Activated T-cell treated with anti-CD3 and anti-CD28 coated beads for 1 hour (primary cell): ENCODE measurements around the gene PCDHGA11.
A peak's percentile ranks its signal among the peaks of the same experiment; 100 is the strongest.
"Not testable (repeated sequence)": the region's sequence is repeated elsewhere in the genome, so short reads cannot be mapped to it uniquely, and the experiment has no call there.

Experiments used
- DNase-seq: peaks from one replicate; pipeline ENCODE4 v3.0.0-alpha.2; 2020; ENCODE audit warnings: low read depth

The PCDHGA11 gene

GRCh38 chr5:141398608-141399007 lies 22.2 kb upstream of the PCDHGA11 start:
- DNase-seq = no peak

DNA sequence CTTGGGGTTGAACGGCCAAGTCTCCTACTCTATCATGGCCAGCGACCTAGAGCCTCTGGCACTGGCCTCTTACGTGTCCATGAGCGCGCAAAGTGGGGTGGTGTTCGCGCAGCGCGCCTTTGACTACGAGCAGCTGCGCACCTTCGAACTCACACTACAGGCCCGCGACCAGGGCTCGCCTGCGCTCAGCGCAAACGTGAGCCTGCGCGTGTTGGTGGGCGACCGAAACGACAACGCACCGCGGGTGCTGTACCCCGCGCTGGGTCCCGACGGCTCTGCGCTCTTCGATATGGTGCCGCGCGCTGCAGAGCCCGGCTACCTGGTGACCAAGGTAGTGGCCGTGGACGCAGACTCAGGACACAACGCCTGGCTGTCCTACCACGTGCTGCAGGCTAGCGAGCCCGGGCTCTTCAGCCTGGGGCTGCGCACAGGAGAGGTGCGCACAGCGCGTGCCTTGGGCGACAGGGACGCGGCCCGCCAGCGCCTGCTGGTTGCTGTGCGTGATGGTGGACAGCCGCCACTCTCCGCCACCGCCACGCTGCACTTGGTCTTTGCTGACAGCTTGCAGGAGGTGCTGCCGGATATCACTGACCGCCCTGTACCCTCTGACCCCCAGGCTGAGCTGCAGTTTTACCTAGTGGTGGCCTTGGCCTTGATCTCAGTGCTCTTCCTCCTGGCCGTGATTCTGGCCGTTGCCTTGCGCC lies 21.1 kb upstream of the PCDHGA11 start:
- DNase-seq = no peak

- DNase-seq = no peak
Observed at GRCh38 chr5:141402553-141403243, 18.2 kb upstream of the PCDHGA11 start, which contains the start of gene PCDHGA9. TSS of gene PCDHGA9 (plus strand) at chr5:141402778. CDS start at chr5:141402953, 175 bp downstream.

- no peak for DNase-seq
Observed at GRCh38 chr5:141403387-141403786, 17.5 kb upstream of the PCDHGA11 start.

- DNase-seq = not testable (repeated sequence)
Observed at GRCh38 chr5:141407790-141408505, 12.9 kb upstream of the PCDHGA11 start, which contains the start of gene PCDHGB6. TSS of gene PCDHGB6 (plus strand) at chr5:141408021. CDS start at chr5:141408203, 182 bp downstream.

DNA sequence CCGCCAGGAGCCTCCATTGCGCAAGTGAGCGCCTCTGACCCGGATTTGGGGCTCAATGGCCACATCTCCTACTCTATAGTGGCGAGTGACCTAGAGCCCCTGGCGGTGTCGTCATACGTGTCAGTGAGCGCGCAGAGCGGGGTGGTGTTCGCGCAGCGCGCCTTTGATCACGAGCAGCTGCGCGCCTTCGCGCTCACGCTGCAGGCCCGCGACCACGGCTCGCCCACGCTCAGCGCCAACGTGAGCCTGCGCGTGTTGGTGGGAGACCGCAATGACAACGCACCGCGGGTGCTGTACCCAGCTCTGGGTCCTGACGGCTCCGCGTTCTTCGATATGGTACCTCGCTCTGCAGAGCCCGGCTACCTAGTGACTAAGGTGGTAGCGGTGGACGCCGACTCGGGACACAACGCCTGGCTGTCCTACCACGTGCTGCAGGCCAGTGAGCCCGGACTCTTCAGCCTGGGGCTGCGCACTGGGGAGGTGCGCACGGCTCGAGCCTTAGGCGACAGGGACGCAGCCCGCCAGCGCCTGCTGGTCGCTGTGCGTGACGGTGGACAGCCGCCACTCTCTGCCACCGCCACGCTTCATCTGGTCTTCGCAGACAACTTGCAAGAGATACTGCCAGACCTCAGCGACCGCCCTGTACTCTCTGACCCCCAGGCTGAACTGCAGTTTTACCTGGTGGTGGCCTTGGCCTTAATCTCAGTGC lies 11.1 kb upstream of the PCDHGA11 start:
- no peak for DNase-seq

DNA sequence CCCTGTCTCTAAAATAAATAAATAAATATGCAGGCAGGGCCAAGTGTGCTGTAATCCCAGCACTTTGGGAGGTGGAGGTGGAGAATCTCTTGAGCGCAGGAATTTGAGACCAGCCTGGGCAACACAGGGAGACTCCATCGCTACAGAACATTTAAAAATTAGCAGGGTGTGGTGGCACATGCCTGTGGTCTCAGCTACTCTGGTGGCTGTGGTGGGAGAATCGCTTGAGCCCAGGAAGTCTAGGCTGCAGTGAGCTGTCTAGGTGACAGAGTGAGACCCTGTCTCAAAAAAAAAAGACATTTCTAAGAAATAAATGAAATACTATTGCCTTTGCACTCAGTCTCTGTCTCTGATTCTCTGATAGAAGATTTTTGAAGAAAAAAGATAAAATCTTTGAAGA lies 9.3 kb upstream of the PCDHGA11 start:
- DNase-seq = no peak

- DNase-seq = peak; percentile 38
Observed at GRCh38 chr5:141412854-141413539, 7.9 kb upstream of the PCDHGA11 start, which contains the start of gene PCDHGA10. TSS of gene PCDHGA10 (plus strand) at chr5:141412987. CDS start at chr5:141413176, 189 bp downstream.

DNA sequence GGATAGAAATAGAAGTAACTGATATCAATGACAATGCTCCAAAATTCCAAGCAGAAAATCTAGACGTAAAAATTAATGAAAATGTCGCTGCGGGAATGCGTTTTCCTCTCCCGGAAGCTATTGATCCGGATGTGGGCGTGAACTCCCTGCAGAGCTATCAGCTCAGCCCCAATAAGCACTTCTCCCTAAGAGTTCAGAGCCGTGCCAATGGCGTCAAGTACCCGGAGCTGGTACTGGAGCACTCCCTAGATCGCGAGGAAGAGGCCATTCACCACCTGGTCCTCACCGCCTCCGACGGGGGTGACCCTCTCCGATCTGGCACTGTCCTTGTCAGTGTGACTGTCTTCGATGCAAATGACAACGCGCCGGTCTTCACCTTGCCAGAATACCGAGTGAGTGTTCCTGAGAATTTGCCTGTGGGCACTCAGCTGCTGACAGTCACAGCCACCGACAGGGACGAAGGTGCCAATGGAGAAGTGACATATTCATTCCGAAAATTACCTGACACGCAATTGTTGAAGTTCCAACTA lies 7.2 kb upstream of the PCDHGA11 start:
- DNase-seq = no peak

- DNase-seq = not testable (repeated sequence)
Observed at GRCh38 chr5:141414548-141415274, 6.1 kb upstream of the PCDHGA11 start.

DNA sequence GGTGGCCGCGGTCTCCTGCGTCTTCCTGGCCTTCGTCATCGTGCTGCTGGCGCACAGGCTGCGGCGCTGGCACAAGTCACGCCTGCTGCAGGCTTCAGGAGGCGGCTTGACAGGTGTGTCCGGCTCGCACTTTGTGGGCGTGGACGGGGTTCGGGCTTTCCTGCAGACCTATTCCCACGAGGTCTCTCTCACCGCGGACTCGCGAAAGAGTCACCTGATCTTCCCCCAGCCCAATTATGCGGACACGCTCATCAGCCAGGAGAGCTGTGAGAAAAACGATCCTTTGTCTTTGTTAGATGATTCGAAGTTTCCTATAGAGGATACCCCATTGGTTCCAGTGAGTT lies 5.6 kb upstream of the PCDHGA11 start:
- not testable (repeated sequence) for DNase-seq

GRCh38 chr5:141417494-141418172 lies 3.2 kb upstream of the PCDHGA11 start, which contains the start of gene PCDHGB7:
TSS of gene PCDHGB7 (plus strand) at chr5:141417677. CDS start at chr5:141417860, 183 bp downstream.
- peak; percentile 19 for DNase-seq

DNA sequence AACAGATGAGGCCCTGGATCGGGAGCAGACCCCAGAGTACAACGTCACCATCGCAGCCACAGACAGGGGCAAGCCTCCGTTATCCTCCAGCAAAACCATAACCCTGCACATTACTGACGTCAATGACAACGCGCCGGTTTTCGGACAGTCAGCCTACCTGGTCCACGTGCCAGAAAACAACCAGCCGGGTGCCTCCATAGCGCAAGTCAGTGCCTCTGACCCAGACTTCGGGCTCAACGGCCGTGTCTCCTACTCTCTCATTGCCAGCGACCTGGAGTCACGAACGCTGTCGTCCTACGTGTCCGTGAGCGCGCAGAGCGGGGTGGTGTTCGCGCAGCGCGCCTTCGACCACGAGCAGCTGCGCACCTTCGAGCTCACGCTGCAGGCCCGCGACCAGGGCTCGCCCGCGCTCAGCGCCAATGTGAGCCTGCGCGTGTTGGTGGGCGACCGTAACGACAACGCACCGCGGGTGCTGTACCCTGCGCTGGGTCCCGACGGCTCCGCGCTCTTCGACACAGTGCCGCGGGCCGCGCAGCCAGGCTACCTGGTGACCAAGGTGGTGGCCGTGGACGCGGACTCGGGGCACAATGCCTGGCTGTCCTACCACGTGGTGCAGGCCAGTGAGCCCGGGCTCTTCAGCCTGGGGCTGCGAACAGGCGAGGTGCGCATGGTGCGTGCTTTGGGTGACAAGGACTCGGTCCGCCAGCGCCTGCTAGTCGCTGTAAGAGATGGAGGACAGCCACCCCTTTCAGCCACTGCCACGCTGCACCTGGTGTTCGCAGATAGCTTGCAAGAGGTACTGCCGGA lies 1.6 kb upstream of the PCDHGA11 start:
- no peak for DNase-seq

DNA sequence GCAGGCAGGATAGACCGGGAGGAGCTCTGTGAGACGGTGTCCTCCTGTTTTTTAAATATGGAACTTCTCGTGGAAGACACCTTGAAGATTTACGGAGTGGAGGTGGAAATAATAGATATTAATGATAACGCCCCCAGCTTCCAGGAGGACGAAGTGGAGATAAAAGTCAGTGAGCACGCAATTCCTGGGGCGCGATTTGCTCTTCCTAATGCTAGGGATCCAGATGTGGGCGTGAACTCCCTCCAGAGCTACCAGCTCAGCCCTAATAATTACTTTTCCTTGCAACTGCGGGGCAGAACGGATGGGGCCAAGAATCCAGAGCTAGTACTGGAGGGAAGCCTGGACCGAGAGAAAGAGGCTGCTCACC lies 621 bp downstream of the PCDHGA11 start:
- no peak for DNase-seq

DNA sequence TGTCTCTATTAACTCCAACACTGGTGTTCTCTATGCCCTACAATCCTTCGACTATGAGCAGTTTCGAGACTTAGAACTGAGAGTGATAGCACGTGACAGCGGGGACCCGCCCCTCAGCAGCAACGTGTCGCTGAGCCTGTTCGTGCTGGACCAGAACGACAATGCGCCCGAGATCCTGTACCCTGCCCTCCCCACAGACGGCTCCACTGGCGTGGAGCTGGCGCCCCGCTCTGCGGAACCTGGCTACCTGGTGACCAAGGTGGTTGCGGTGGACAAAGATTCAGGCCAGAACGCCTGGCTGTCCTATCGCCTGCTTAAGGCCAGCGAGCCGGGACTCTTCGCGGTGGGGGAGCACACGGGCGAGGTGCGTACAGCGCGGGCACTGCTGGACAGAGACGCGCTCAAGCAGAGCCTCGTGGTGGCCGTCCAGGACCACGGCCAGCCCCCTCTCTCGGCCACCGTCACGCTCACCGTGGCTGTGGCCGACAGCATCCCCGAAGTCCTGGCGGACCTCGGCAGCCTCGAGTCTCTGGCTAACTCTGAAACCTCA lies 2.0 kb downstream of the PCDHGA11 start:
- no peak for DNase-seq

DNA sequence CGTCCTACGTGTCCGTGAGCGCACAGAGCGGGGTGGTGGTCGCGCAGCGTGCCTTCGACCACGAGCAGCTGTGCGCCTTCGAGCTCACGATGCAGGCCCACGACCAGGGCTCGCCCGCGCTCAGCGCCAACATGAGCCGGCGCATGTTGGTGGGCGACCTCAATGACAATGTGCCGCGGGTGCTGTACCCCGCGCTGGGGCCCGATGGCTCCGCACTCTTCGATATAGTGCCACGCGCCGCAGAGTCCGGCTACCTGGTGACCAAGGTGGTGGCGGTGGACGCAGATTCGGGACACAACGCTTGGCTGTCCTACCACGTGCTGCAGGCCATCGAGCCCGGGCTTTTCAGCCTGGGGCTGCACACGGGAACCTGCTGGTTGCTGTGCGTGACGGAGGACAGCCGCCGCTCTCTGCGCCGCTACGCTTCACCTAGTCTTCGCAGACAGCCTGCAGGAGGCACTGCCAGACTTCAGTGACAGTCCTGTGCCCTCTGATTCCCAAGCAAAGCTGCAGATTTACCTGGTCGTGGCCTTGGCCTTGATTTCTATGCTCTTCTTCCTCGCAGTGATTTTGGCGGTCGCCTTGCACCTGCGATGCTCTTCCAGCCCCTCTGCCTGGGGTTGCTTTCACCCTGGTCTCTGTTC lies 7.1 kb downstream of the PCDHGA11 start:
- DNase-seq = no peak

DNA sequence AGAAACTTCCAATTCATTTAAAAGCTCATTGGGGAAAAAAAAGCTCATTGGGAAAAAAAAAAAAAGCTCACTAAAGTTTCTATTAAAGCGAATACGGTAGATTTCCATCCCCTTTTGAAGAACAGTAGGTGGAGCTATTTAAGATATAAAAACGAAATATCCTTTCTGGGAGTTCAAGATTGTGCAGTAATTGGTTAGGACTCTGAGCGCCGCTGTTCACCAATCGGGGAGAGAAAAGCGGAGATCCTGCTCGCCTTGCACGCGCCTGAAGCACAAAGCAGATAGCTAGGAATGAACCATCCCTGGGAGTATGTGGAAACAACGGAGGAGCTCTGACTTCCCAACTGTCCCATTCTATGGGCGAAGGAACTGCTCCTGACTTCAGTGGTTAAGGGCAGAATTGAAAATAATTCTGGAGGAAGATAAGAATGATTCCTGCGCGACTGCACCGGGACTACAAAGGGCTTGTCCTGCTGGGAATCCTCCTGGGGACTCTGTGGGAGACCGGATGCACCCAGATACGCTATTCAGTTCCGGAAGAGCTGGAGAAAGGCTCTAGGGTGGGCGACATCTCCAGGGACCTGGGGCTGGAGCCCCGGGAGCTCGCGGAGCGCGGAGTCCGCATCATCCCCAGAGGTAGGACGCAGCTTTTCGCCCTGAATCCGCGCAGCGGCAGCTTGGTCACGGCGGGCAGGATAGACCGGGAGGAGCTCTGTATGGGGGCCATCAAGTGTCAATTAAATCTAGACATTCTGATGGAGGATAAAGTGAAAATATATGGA lies 9.7 kb downstream of the PCDHGA11 start, which contains the start of gene PCDHGA12:
Gene PCDHGA12, plus strand, starts transcription at position 176 of the 782 bp plus-strand sequence. Its CDS starts 253 bp downstream, at position 429.
- no peak for DNase-seq
